HG03064 (cell line): ENCODE measurements around the gene TRIM2.
"Not testable (repeated sequence)": the region's sequence is repeated elsewhere in the genome, so short reads cannot be mapped to it uniquely, and the experiment has no call there.

Experiments
- ATAC-seq: cut with Tn5 transposase; IDR thresholded peaks from one replicate; pipeline ENCODE4 v1.9.1; 2021; ENCODE audit warnings: low read depth; ENCODE audit not compliant: unreplicated experiment

Gene TRIM2

DNA sequence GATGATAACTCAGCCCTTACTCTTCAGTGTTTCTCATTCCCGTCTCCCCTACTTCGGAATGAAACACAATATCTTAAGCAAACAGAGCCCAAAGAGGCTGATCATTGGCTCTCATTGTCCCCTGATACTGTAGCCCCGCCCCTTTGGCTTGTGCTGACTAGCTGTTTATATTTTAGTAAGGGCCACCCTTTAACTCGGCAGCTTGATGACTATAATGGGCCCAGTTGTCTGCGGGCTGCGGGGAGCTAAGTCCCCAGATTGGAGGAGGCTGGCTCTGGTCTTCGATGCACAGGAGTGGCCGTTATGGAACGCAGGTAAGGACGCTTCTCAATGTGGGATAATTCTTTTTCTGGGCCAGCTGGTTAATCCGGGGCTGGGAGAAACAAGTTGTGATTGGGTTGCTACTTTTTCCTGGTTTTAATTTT is at the start of gene TRIM2:
Gene TRIM2, plus strand, starts transcription at position 197 of the 425 bp plus-strand sequence. Its CDS starts 88 bp downstream, at position 285.
- ATAC-seq: no peak

DNA sequence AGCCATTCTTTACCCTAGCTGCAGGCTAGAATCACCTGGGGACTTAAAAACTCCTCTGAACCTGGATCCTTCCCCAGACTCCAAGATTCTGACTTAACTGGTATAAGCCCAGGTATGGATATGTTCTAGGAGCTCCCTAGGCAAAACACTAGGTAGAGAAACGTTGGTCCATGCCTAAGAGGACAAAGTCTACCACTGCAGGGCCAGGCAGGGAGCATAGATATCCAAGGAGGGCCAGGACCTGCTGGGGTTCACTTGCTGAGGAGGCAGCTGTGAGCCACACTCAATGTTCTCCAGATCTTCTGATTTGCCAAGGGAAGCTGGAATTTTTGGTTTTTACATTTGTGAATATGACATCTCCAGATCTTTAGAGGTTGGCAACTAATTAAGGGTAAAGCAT is 48.6 kb upstream of the TRIM2 start:
- no peak for ATAC-seq

DNA sequence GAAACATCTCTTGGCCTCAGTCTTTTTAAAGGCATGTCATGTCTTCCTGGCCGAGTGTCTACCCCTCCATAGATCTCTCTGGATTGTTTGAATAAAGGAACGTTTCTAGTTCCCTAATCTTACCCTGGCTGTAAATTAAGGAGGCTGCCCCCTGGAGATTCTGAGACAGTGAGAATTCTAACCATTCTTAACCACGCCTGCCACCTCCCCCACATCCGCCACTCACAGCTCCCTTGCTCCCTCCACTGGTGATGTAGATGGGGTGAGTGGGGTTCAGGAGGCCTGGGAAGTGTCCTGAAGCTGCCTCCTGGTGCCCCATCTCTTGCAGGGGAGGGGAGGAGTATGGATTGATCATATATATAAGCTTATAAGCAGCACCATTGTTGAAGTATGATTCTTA is 48.0 kb upstream of the TRIM2 start:
- ATAC-seq: no peak

DNA sequence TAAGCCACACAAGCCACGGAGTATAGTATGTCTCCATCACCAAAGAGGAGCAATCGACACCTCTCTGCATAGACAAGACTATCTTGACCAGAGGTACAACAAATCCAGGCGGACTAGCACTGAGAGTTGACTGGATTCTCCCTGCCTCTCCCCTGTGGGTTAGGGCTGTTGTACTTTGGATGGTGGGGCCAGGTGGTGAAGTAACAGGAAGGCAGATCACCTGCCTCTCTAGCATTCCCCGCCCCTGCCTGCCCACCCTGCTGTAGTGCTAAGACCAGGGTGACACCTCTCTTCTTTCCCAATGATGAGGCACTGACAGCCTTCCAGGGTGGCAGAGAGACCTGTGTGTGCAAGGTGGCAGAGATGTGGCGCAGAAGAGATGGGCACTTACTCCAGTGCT is 47.5 kb upstream of the TRIM2 start:
- no peak for ATAC-seq

DNA sequence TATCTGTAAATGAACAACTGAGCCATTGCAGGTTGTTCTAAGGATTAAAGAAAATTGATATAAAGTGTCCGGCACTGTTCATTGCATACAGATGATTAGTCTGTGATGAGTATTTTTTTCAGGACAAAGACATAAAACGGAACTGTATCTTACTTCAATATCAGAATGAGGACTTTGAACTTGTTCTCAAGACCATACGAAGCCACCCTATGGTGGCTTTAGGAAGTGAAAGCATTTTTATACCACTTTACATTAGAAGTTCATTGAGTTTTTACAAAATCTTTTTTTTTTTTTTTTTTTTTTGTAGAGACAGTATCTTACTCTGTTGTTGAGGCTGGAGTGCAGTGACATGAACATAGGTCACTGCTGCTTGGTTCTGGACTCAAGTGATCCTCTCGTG is 45.2 kb upstream of the TRIM2 start:
- ATAC-seq: no peak

DNA sequence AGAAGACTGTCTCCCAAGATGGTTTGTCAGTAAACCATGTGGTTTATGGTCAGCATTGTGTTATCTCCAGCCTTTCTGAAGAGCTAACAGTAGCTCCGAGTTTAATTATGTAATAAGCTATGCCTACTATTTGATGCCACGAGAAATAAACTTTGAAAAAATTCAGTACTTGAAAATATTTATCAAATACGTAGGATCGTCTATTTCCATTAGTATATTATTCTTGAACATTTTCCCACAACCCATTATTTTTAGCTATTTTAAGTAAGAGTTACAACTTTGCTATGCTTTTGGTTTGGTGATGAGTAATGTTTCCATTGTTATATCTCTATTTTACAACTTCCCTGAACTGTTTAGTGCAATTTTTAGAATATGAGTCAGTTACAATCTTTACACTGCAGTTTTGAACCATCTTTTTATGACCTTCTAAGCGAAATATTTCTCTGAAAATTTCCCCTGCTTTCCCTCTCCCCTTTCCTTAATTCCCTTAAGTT is 44.5 kb upstream of the TRIM2 start:
- ATAC-seq: no peak

DNA sequence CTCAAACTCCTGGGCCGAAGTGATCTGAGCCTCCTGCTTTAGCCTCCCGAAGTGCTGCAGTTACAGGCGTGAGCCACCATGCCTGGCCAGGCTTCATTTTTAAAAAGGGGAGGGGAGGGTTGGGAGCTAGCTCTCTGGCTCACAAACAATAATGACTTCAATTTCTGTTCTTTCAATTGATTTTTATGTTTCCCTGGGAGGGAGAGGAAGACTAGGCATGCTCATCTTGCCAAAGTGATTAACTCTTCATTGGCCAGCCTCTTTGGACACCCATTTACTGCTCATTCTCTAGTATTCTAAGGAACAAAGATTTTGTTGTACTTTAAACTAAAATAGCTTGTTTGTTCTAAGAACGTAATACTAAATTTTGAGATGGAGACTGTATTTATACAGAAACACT is 43.4 kb upstream of the TRIM2 start:
- no peak for ATAC-seq

DNA sequence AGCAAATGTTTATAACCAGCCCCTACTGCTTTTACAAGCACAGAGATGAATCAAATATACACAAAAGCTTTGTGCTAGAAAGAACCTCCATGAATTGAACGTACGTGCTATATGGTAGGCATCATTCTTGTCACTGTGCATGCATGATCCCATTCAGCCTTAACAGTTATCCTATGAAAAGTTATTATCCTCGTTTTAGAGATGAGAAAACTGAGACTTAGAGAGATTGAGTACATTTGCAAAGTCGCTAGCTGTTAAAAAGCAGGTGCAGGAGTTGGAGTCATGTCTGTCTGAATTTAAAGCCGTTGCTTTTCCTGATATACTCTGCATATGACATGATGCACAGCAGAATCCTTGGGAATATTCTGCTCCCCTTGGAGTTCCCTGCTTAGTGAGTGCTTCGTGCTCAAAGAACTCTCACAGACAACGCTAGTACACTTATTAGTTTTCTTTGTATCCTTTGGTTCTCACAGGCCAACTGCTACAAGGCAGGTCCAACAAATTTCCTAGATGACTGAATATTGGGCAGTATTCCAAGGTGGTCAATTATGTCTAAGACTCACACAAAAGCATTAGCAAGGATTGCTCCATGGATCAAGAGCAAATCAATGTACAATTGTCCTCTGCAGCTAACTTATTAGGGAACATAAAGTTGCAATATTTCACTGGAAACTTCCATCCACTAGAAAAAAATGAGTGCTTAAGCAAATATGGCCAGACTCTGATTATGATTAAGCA is 42.8 kb upstream of the TRIM2 start:
- ATAC-seq: no peak

DNA sequence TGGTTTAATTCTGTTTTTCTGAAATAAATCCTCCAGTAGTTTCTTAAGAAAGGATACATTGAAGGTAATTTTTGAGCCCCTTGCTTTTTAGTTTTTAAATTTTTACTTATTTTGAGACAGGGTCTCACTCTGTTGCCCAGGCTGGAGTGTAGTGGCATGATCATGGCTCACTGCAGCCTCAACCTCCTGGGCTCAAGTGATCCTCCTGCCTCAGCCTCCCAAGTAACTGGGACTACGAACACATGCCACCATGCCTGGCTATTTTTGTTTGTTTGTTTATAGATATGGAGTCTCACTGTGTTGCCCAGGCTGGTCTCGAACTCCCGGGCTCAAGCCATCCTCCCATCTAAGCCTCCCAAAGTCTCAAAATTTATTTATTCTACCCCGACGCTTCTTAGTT is 39.0 kb upstream of the TRIM2 start:
- ATAC-seq: not testable (repeated sequence)

DNA sequence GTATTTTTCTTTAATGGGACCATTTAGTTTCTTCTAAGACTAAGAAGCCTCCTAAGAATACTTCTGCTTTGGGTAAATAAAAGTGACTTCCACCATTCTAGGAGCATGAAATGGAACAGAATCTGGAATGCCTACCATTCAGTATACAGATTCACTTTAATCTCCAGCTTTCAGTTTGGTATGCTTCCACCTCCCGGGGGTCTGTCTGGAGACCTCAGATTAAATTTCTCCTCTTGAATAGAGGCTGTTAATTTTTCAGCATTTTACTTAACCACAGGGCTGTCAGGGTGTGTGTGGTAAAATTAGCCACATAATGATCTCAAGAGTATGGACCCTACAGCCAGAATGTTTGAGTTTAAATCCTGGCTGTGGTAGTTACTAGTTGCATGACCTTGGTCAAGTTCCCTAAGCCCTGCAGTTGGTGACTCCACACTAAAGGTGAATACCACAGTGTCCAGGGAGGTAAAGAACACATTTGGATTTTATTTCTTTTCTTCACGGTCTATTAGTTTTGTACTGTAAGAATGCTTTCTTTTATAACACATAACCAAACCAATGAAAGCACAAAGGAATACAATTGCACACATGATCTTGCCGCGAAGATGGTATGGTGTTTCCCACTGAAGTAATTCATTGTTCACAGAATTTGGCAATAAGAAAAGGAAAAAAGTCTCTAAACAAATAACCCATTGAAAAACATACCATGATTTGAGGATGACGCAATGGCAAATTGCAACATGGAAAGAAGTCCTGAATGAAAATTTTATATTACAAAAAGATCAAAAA is 37.3 kb upstream of the TRIM2 start:
- no peak for ATAC-seq

DNA sequence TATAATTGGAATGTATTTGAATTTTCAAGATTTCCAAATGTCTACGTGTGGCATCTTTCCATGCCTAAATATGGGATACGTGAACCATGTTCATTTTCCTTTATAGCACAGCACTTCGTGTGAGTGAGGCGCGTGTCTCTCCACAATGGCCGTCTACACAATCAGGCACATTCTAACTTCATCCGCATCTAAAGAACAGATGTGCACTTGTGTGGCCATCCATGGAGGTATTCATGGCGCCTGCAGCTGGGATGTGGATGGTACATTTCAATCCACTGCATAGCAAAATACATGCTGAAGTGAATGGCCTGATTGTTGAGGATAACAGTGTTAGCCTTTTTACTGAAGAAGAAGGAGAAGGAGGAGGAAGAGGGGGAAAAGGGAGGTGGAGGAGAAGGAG is 34.5 kb upstream of the TRIM2 start:
- ATAC-seq: no peak

DNA sequence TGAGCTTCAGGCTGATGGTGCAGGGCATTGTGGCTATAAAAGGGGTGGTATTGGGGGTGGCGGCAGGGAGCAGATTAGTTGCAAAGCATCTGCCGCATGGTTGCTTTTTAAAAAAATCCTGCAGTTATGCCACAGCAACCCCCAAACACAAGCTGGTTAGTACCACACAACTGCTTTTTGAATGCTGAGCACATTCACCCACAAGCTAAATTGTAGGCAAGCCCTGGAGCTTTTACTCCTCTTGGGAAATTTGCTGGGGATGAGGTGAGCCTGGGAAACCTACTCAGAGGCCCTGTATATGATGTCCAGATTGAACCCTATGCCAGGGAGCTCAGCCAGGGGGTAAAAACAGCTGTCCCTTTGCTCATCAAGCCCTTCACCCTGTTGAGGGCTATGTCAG is 33.8 kb upstream of the TRIM2 start:
- no peak for ATAC-seq

DNA sequence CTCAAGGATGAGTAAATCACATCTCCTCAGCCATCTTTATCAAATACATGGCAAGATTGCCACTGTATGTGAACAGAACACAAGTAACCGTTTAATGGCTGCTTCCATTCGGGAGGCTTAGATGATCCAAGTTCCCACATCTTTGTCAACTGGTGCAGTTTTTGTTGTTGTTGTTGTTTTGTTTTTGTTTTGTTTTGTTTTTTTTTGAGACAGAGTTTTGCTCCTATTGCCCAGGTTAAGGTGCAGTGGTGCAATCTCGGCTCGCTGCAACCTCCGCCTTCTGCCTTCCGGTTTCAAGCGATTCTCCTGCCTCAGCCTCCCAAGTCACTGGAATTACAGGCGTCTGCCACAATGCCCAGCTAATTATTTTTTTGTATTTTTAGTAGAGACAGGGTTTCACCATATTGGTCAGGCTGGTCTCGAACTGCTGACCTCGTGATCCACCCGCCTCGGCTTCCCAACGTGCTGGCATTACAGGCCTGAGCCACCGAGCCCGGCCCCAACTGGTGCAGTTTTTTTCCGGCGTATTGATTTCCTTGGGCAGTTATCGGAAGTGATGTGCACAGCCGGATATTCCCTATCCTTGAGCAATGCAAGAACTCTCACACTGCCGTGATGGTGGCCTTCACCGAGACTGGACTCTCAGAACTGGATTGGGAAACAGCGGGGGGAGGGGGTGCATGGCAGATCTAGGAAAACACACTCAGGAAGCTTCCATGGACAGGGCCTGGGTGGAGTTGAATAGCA is 29.2 kb upstream of the TRIM2 start:
- ATAC-seq: no peak

DNA sequence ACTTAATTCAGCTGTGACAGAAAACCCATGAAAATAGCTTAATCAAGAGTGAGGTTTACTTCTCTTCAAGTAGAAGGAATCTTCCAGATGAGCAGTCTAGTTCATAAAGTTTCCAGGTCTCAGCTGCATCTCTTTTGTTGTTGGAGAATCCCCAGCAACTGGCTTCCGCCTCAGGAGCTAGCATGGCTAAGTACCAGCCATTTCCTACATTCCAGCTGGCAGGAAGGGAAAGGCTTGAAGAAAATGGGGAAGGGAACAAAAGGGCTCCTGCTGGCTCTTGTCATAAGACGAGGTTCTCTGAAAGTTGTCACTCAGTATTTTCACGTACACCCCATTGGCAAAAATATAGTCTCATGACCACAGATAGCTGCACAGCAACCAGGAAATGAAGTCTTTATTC is 27.3 kb upstream of the TRIM2 start:
- no peak for ATAC-seq

DNA sequence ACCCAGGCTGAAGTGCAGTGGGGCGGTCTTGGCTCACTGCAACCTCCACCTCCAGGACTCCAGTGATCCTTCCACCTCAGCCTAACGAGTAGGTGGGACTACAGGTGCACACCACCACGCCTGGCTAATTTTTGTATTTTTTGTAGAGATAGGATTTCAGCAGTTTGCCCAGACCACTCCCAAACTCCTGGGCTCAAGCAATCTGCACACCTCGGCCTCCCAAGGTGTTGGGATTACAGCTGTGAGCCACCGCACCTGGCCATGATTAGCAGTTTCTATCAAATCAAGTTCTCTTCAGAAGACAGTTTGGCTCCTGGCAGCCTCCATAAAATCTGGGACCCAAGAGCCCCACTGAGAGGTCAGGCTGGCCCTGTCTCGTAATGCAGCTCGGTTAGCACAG is 26.4 kb upstream of the TRIM2 start:
- ATAC-seq: no peak

DNA sequence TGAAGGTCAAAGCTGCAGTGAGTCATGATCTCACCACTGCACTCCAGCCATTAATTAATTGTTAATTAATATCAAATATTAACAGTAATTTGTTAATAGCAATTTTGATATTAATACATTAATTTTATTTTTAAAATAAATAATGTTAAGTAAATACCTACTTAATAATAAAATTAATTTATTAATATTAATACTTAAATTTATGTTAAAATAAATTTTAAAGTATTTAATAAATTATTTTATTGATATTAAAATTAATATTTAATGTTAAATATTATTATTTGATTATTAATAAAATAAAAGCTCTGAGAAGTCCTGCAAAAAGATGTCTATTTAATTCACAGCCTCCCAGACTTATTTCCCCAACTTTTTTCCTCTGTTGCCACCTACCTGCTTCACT is 25.1 kb upstream of the TRIM2 start:
- ATAC-seq: no peak

DNA sequence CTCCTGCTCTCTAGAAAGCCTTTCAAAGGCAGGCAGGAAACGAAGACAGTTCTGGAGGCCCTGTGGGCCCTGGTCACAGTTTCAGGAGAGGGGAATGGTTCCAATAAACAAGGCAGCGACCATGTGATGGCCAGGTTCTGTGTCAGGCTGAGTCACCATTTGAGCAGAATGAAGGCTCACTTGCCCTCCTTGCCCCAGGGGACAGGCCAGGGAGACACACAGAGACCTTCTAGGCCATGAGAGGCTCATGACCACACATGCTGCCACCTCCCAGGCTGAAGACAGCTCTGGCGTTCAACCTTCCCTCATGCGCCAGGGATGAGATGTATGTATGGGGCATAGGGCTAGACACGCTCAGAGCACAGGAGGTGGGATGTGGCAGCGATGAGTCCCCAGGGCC is 22.9 kb upstream of the TRIM2 start:
- no peak for ATAC-seq

DNA sequence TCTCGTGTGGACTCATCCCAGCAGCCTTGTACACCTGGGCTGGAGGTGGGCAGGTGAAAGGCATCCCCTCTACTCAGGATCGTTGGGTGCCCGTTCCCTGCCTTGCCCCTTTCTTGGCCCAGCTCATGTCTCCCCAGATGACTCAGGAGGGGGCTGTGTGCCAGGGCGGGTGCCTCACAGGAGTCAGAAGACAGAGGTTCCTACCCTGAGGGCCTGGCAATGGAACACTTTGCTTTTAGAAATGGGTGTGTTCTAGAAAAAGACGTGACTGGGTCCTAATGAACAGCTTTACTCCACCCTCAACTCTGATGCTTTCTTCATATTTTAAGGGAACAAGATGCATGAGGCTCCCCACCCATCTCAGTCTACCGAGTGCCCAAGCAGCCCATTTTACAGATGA is 22.5 kb upstream of the TRIM2 start:
- ATAC-seq: no peak

DNA sequence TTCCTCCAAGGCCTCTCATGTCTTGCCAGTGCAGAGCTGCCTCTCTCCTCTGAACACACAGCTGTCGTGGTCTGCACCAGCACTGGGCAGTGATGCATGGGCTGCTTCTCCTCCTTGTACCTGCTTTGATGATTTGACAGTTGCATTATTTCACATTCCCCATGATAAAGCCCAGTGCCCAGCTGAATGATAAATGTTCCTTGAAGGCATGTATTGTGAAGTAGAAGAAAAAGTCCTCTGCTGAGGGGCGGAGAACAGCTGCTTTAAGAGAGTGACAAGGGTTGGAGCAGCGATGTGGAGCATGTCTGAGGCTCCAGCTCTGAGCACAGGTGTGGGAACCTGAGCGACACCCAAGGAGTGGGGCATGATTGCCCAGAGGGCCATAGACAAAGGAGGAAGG is 21.1 kb upstream of the TRIM2 start:
- ATAC-seq: no peak

DNA sequence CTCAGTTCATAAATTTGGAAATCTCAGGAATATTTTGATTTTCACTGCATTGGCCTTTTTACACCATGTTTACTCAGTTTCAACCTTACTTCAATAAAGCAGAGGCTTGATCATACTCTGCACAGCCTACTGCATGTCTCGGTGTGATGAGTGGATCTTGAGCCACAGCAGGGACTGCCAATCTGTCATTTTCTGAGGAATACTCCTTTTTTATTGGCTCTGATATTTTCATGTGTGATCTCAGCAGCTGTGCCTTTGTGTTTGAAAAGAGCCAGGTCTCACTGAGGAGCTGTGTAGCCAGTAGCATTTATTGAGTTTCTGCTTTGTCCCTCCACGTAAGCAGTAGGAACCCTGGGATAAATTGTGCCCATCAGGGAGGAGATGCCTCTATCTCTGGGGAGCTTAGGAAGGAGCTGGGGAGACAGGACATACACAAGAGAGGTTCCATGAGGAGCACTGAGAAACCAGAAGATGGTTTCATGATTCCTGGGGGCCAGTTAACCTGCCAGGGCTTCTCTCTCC is 18.9 kb upstream of the TRIM2 start:
- ATAC-seq: no peak
